C4-2B (cell line): Measurements from ENCODE around the gene GNAZ.

Experiments
- ZFX ChIP-seq: fragments of 450-650 bp; IDR thresholded peaks from 2 replicates; pipeline ENCODE4 v1.6.1; 2017
- TF ChIP-seq, protein P1 (sequence below): fragments of 450-650 bp; conservative IDR thresholded peaks from 2 replicates; pipeline ENCODE4 v1.5.1; 2017; ENCODE audit warnings: mild to moderate bottlenecking

DNA sequence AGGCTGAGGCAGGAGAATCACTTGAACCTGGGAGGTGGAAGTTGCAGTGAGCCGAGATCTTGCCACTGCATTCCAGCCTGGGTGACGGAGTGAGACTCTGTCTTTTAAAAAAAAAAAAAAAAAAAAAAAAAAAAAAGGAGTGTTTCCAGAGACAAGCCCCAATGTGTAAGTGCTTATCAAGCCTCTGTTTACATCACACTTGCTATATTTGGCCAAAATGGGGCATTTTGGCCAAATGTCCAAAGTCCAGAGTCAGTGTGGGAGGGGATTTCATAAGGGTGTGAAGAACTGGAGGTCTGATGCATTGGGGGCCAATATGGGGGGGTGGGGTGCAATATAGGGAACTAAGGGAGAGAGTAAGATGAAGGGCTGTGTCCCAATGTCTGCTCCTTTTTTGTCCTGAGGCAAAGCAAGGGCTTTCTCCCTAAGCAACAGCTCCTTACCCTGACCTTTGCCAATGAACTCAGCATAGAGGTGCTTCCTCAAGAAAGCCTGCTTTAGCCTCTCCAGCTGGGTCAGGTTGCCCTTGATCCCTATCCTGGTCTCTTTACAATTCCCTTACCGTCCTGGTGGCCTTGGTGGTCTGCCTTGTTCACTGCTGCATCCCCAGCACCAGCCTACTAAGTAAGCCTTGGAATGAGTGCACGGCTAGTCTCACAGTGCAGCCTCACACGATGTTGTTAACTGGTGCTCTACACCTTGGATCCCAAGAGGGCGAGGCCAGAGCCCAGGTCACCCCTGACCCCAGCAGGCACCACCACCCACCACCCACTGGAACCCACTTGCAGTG is 95.9 kb downstream of the GNAZ start:
- TF ChIP-seq, protein P1, sequence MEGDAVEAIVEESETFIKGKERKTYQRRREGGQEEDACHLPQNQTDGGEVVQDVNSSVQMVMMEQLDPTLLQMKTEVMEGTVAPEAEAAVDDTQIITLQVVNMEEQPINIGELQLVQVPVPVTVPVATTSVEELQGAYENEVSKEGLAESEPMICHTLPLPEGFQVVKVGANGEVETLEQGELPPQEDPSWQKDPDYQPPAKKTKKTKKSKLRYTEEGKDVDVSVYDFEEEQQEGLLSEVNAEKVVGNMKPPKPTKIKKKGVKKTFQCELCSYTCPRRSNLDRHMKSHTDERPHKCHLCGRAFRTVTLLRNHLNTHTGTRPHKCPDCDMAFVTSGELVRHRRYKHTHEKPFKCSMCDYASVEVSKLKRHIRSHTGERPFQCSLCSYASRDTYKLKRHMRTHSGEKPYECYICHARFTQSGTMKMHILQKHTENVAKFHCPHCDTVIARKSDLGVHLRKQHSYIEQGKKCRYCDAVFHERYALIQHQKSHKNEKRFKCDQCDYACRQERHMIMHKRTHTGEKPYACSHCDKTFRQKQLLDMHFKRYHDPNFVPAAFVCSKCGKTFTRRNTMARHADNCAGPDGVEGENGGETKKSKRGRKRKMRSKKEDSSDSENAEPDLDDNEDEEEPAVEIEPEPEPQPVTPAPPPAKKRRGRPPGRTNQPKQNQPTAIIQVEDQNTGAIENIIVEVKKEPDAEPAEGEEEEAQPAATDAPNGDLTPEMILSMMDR: no peak
- no peak for TF ChIP-seq ZFX
